ENCODE measurements around the gene TPM1. TPM values are rescaled to one million over a fixed set of nuclear protein-coding genes. Genes with fewer than 3 reads are reported as not detected.

The TPM1 gene
- total and polyA plus RNA-seq, 9 of the 15 experiments (the other 6 are each of a cell fraction or from before 2014, with no cell fraction given) = 8.1 to 53.9 (median 43.1) TPM

- no peak for TF ChIP-seq AFF4 (CRISPR knock-in tag; IDR thresholded peaks at IDR 0.05)
Measured at GRCh38 chr15:63048776-63049665, 6.5 kb downstream of the TPM1 start (continued).

GRCh38 chr15:63049783-63050371 is 7.3 kb downstream of the TPM1 start:
- Histone ChIP-seq H3K4me3 (peak overlapping the region; percentile 82), H3K4me2 (ENCODE audit: insufficient read depth, low read length) (peak overlapping the region; percentile 85), H3K27me3 (ENCODE audit: control insufficient read depth in 2 of 2, insufficient read depth in 2 of 2, low read length in 2 of 2) (peaks cover 4 to 13% of the 10 kb centered on the region in 2 experiments; a peak in 3 of 5 replicates), H3K36me3 (ENCODE audit: control insufficient read depth, insufficient read depth, low read length) (no peaks in the 10 kb centered on the region), H3K9me1 (ENCODE audit: control insufficient read depth, insufficient read depth, low read length) (no peaks in the 10 kb centered on the region), H2AFZ (ENCODE audit: low read depth, low read length) (peak overlapping the region; percentile 89; the same call in 1 of the 2 replicates), H3K27ac (ENCODE audit: extremely low read depth, low read depth, low read length) (peak overlapping the region; percentile 88), H3K9ac (ENCODE audit: insufficient read depth in 1 of 2, low read depth in 2 of 2, low read length in 2 of 2) (peak overlapping the region; percentile 53 to 75; a peak in 3 of 4 replicates), H3K79me2 (ENCODE audit: control insufficient read depth, insufficient read depth, low read length) (peaks cover 61% of the 10 kb centered on the region), H3K4me1 (replicated peaks in 1 of 2; ENCODE audit: control insufficient read depth in 2 of 2, insufficient read depth in 2 of 2, low read length in 2 of 2) (peaks cover 30 to 53% of the 10 kb centered on the region in 2 experiments), H4K20me1 (replicated peaks; ENCODE audit: control insufficient read depth, insufficient read depth, low read length) (no peaks in the 10 kb centered on the region), H3K9me3 (replicated peaks; ENCODE audit: control insufficient read depth, insufficient read depth, low read depth, low read length) (no peaks in the 10 kb centered on the region)
- WGBS (ENCODE audit: insufficient coverage, low coverage, missing lambda C conversion rate) = 56% methylated on average over 8 of the region's 8 CpGs
- CTCF ChIA-PET (ENCODE audit: low intra/inter-chr PET ratio) = interaction anchor here (3.9 kb wide), 1 partner anchor 43 kb away, joined by 56 read pairs; no protein-coding TSS in a partner anchor
- BruUV-seq (replicated peaks) = TSS peak; percentile 43
- no peak for FAIRE-seq
- no peak for DNase-seq (ENCODE audit: extremely low read depth in 1 of 4, low spot score in 3 of 4)
- ATAC-seq = no peak
- intact Hi-C loops (cut with micrococcal nuclease) = loop anchor here (5.0 kb wide), 3 partner anchors 203 to 357 kb away; no protein-coding TSS in a partner anchor
- POLR2A ChIA-PET = interaction anchor here (0.6 to 2.3 kb wide), 3 partner anchors 41 to 353 kb away, joined by 3 to 6 read pairs (median 3); no protein-coding TSS in a partner anchor
- in situ Hi-C loops (cut with MboI) = loop anchor here (5.0 kb wide), 1 partner anchor 32 kb away; no protein-coding TSS in a partner anchor
- no peak for TF ChIP-seq SLC30A9 (CRISPR knock-in tag; IDR thresholded peaks at IDR 0.05)
- peak; percentile 78 for TF ChIP-seq C11orf30 (IDR thresholded peaks at IDR 0.05; ENCODE audit: low read depth)
- TF ChIP-seq SPI1 (IDR thresholded peaks at IDR 0.05; ENCODE audit: borderline replicate concordance, low read depth, low read length) = 0 out of 2 replicates have a peak, but pooled peaks have one; percentile 4
- no peak for TF ChIP-seq NRF1 (conservative IDR thresholded peaks at IDR 0.05 in 1 of 2, IDR thresholded peaks at IDR 0.05 in 1 of 2)
- 0 out of 2 replicates have a peak, but pooled peaks have one; percentile 44 for TF ChIP-seq CREB3 (tag; conservative IDR thresholded peaks at IDR 0.05; ENCODE audit: low read depth)
- TF ChIP-seq MAFK (IDR thresholded peaks at IDR 0.05; ENCODE audit: low read length) = peak; percentile 51; the same call in 1 of the 2 replicates
- TF ChIP-seq ZNF316 (IDR thresholded peaks at IDR 0.05) = peak; percentile 90
- TF ChIP-seq NFE2 (IDR thresholded peaks at IDR 0.05; ENCODE audit: low read depth) = 0 out of 2 replicates have a peak, but pooled peaks have one; percentile 9
- TF ChIP-seq CBX5 (IDR thresholded peaks at IDR 0.05; ENCODE audit: borderline replicate concordance, low read depth) = no peak
- TF ChIP-seq MAFG (tag; conservative IDR thresholded peaks at IDR 0.05) = peak; percentile 42
- TF ChIP-seq HMBOX1 (IDR thresholded peaks at IDR 0.05) = peak; percentile 38
